Ovary (tissue), 3 donors: ENCODE results near the gene ZSWIM5.

Source experiments
- EP300 ChIP-seq: sonication (generic); formaldehyde crosslinking; IDR thresholded peaks from one replicate; pipeline ENCODE4 v1.6.1; 2017; ENCODE audit warnings: antibody characterized with exemption
- POLR2A ChIP-seq: fragments of 450-650 bp; IDR thresholded peaks from one replicate; pipeline ENCODE4 v1.6.1; 2017; ENCODE audit warnings: antibody characterized with exemption, mild to moderate bottlenecking, moderate library complexity
- TF ChIP-seq, protein P1 (sequence below), 3 donors: fragments of 450-650 bp in 2 of 3; fragments of 200-600 bp in 1 of 3; IDR thresholded peaks; one replicate each; pipeline versions ENCODE4 v1.5.1 to v1.8.0; 2016 to 2022; ENCODE audit warnings: antibody characterized with exemption in 3 of 3, mild to moderate bottlenecking in 1 of 3
- donor health status: DM: no; HTN: no; CAD: no.

DNA sequence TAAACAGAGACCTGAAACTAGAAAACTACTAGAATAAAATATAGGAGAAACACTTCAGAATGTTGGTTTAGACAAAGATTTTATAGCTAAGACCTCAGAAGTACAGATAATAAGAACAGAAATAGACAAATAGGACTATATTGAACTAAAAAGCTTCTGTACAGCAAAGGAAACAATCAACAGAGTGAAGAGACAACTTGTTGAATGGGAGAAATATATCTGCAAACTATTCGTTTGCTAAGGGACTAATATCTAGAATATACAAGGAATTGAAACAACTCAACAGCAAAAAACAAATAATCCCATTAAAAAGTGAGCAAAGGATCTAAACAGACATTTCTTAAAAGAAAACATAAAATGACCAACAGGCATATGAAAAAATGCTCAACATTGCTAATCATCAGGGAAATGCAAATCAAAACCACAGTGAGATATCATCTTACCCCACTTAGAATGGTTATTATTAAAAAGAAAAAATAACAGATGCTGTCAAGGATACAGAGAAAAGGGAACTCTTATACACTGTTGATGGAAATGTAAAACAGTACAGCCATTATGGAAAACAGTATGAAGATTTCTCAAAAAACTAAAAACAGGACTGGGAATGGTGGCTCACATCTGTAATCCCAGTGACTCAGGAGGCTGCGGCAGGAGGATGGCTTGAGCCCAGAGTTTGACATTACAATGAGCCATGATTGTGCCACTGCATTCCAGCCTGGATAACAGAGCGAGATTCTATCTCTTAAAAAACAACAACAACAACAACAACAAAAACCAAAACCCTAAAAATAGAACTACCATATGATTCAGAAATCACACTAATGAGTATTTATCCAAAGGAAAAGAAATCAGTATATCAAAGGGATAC is 37.3 kb upstream of the ZSWIM5 start:
- TF ChIP-seq POLR2A (no peak), EP300 (no peak)
- TF ChIP-seq, protein P1, sequence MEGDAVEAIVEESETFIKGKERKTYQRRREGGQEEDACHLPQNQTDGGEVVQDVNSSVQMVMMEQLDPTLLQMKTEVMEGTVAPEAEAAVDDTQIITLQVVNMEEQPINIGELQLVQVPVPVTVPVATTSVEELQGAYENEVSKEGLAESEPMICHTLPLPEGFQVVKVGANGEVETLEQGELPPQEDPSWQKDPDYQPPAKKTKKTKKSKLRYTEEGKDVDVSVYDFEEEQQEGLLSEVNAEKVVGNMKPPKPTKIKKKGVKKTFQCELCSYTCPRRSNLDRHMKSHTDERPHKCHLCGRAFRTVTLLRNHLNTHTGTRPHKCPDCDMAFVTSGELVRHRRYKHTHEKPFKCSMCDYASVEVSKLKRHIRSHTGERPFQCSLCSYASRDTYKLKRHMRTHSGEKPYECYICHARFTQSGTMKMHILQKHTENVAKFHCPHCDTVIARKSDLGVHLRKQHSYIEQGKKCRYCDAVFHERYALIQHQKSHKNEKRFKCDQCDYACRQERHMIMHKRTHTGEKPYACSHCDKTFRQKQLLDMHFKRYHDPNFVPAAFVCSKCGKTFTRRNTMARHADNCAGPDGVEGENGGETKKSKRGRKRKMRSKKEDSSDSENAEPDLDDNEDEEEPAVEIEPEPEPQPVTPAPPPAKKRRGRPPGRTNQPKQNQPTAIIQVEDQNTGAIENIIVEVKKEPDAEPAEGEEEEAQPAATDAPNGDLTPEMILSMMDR (IDR thresholded peaks at IDR 0.05): no peak
